Hematopoietic multipotent progenitor cell treated with erythropoietin and hydrocortisone succinate and interleukin-3 and kit ligand, for 4 days (in vitro differentiated cells): ENCODE data around the gene ACVRL1.

ENCODE experiments used
- DNase-seq: peaks from one replicate; pipeline ENCODE4 v3.0.0-alpha.2; 2015

The ACVRL1 gene

GRCh38 chr12:51900323-51900889 lies 6.9 kb upstream of the ACVRL1 start:
- DNase-seq: no peak

DNA sequence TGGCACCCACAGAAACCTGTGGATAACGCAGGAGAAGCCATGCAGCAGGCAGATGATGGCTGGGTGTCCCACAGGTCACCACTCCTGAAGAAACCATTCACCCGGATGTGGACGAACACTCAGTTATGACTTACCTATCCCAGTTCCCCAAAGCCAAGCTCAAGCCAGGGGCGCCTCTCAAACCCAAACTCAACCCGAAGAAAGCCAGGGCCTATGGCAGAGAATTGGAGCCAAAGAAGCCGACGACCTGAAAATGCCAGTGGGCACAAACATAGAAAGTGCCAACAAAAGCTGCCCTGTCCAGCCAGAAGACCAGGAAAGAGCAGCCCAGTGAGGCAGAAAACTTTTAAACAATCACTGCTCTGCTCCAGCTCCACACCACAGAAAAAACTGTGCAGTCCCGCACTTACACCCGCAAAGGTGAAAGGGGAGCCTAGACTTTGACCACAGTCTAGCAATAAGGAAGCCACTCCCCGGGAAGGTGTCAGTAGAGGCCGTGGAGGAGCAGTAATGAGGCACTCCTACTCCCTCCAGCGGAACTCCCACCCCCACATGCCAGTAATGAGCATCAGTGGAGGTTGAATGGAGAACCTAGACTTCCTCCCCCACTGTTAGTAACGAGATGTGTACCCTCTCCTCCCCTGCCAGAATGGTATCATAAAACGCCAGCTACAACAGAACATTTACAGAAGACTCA lies 6.0 kb upstream of the ACVRL1 start:
- DNase-seq: no peak

DNA sequence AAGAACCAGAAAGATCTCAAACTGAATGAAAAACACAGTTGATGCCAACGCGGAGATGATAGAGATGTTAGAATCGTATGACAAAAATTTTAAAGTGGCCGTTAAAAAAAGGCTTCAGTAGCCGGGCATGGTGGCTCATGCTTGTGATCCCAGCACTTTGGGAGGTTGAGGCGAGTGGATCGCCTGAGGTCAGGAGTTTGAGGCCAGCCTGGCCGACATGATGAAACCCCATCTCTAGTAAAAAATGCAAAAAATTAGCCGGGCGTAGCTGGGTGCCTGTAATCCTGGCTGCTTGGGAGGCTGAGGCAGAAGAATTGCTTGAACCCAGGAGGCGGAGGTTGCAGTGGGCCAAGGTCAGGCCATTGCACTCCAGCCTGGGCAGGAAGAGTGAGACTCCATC lies 5.4 kb upstream of the ACVRL1 start:
- no peak for DNase-seq

GRCh38 chr12:51904951-51905470 lies 2.3 kb upstream of the ACVRL1 start:
- DNase-seq: peak; percentile 42

GRCh38 chr12:51905471-51906429 lies 1.6 kb upstream of the ACVRL1 start:
- peak; percentile 71 for DNase-seq

DNA sequence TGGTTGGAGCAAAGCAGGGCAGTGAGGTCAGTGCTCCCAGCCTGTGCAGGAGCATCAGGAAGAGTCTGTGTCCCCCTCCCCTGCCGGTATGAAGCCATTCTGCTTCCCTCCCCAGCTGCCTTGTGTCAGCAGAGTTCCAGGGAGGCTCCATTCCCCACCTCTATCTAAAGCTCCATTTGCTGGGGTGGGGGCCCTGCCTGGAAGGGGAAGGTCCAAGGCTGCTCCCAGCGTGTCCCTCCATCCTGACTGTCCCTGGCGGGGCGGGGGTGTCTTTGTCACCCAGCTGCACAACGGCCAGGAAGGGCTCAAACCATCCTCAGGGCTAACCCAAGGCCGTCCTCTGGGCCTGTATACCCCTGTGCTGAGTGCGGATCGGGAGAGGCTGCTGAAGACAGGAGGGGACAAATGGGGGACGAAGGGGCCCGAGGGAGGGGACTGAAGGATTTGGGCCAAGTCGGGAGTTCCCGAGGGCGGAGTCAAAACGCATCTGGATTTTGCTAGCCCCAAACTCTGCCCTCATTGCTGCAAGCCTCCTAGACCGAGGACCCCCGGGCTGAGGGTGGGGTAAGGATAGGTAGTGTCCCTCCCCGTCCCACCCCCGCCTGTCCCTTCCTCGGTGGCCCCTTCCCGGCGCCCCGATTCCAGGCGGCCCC lies 748 bp upstream of the ACVRL1 start:
- no peak for DNase-seq

DNA sequence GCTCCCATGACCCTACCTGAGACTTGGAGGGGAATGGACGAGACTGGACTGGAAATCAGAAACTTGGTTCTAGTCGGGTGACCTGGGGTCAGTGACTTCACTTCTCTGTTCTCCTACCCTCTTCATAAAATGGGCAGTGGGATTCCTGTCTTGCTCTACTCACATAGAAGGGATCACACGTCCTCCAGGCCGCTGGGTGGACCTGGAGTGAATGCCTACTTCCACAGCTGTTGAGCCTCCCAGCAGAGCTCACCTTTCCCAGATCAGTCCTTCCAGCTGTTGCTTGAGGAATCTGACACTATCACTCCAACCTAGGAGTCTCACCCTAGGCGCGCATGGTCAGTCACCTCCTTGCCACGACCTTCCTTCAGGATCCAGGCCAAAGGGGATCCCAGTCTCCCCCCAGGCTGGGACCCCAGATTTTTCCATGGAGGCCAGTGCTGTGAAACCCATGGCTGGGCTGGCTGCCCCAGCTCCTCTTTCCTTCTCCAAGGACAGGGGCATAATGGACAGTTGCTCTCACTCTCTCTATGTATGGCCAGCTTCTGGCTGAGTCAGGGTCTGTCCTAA lies 637 bp downstream of the ACVRL1 start:
- no peak for DNase-seq

DNA sequence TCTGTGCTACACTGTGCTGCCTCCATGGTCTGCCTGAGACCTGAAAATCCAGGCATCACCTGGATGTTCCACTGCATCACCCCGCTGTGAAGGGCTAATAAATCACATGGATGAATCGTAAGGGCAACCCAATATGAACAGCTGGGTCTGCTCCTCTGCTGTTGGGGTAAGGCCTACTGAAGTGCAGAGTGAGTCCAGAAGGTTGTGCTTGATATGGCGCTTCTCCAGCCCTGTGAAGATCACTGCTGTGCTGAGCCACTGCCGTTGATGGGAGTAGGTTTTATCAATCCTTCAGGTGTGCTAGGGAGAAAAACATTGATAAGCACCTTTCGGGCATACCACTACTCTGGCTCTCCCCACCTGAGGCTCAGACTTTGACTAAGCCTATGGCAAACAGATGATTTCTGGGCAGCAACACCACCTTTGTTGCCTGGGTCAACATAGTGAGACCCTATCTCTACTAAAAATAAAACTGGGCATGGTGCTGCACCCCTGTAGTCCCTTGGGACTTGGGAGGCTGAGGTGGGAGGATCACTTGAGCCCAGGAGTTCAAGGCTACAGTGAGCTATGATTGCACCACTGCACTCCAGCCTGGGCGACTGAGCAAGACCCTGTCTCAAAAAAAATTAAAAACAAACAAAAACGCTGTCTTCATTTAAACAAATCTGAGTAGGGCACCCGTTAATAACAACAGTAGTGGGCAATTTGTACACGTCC lies 1.7 kb downstream of the ACVRL1 start:
- peak; percentile 27 for DNase-seq

DNA sequence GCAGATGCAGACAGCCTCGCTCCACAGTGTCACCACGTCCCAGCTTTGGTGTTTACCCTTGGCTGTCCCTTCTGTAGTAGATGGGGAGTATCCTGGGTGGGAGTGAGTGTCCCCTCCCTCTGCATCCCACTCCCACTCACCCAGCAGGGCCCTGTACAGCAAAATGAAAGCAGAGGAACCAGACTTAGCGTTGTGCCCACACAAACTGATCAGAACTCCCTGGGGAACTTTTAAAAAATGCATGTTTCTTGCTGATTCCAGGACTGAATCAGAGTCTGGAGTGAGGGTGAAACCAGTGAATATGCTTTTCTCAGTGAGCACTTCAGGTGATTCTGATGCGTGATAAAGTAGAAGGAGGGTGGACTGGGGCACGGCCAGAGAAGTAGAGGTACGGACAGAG lies 2.9 kb downstream of the ACVRL1 start:
- DNase-seq: no peak

GRCh38 chr12:51910691-51911090 lies 3.4 kb downstream of the ACVRL1 start:
- no peak for DNase-seq

- no peak for DNase-seq
Observed at GRCh38 chr12:51911307-51911706, 4.0 kb downstream of the ACVRL1 start.

DNA sequence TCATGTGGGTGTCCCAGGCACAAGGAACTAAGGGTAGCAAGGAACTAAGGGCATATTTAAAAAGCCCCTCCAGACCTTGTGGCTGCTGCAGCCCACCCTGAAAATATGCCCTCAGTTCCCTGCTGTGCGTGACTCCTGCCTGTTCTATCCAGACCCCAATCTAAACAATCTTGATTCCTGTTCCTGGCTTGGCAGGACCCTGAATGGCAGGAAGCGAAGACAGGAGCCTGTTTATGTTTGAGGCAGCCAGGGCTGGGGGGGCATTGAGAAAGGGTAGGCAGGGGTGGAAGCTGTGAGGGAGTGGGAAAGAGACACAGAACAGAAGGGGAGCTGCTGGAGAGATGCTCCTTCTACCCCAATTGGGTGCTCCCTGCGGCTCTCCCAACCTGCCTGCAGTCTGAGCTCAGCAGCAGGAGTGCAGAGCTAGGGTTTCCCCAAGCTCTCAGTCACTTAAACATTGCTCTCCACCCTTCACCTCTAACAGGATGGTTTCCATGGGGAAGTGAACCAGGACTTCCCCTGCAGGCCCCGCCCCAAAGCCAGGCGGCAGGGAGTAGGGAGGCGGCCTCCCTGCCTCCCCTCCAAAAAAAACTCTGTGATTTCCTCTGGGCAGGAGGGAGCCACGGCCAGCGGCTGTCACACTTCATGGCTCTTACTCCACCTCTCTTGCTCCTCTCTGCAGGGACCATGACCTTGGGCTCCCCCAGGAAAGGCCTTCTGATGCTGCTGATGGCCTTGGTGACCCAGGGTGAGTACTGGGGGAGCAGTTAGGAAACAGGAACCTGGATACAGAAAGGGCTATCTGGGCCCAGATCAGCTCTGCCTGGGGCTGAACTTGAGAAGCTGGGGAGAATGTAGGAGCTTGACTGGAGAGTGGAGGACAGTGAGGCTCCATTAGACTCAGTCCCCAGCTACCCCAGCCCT lies 4.7 kb downstream of the ACVRL1 start:
- no peak for DNase-seq

- no peak for DNase-seq
Observed at GRCh38 chr12:51913071-51914033, 6.0 kb downstream of the ACVRL1 start.

DNA sequence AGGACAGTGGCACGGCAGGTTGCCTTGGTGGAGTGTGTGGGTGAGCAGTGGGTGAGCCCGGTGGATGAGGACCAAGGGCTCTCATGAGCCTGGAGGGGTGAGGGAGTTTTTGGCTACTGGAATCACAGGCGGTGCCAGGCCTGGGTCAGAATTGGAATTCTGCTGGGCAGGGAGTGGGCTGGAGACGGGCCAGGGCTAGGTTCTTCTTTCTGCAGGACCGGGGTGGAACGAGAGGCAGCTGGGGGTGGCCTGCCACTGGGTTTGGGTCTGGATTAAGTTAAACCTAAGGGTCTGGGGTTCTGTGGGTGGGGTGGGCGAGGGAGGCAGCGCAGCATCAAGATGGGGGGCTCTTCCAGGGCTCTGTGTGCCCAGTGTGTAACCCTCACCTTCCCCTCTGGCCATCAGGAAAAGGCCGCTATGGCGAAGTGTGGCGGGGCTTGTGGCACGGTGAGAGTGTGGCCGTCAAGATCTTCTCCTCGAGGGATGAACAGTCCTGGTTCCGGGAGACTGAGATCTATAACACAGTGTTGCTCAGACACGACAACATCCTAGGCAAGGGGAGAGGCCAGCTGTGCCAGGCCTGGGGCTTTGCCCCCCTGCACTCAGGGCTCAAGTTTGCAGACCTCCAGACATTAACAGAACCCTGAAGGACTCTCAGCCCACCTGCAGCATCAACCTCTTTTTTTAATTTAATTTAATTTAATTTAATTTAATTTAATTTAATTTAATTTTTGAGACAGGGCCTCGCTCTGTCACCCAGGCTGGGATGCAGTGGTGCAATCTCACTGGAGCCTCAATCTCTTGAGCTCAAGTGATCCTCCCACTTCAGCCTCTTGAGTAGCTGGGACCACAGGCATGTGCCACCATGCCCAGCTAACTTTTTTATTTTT lies 7.0 kb downstream of the ACVRL1 start:
- no peak for DNase-seq

GRCh38 chr12:51915003-51915625 lies 7.8 kb downstream of the ACVRL1 start:
- no peak for DNase-seq

DNA sequence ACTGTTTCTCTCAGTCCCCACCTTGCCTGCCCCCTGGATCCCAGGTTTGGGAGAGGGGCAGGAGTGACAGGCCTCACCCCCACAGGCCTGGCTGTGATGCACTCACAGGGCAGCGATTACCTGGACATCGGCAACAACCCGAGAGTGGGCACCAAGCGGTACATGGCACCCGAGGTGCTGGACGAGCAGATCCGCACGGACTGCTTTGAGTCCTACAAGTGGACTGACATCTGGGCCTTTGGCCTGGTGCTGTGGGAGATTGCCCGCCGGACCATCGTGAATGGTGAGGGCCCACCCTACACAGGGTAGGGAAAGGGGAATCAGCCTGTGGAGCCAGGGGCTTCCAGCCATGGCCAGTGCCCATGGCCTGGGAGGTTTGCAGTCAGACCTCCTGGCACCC lies 8.6 kb downstream of the ACVRL1 start:
- no peak for DNase-seq

- no peak for DNase-seq
Observed at GRCh38 chr12:51917041-51917590, 9.8 kb downstream of the ACVRL1 start.
